ENCODE data around the gene TBC1D3B. TPM values are rescaled to one million over a fixed set of nuclear protein-coding genes. Genes with fewer than 3 reads are reported as not detected.
A peak's percentile ranks its signal among the peaks of the same experiment; 100 is the strongest.
"Not testable (repeated sequence)": the region's sequence is repeated elsewhere in the genome, so short reads cannot be mapped to it uniquely, and the experiment has no call there.

Gene TBC1D3B
- total RNA-seq, 1 donor from 2014 or later = 8.2 TPM

DNA sequence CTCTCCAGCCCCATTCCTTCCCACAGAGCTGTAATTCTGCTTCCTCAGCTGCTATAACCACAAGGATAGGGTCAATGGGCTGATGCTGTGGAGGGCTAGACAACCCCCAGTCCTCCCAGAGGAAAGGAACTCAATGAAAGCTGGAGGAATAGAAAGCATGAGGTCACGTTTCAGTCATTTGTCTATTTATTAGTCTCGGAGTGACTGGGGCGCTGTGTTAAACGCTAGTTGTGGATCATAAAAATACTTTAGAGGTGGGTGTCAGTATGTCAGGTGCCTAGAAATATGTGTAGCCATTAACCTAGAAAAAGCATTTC, 20.9 kb upstream of the TBC1D3B start:
- TF ChIP-seq, protein P1, sequence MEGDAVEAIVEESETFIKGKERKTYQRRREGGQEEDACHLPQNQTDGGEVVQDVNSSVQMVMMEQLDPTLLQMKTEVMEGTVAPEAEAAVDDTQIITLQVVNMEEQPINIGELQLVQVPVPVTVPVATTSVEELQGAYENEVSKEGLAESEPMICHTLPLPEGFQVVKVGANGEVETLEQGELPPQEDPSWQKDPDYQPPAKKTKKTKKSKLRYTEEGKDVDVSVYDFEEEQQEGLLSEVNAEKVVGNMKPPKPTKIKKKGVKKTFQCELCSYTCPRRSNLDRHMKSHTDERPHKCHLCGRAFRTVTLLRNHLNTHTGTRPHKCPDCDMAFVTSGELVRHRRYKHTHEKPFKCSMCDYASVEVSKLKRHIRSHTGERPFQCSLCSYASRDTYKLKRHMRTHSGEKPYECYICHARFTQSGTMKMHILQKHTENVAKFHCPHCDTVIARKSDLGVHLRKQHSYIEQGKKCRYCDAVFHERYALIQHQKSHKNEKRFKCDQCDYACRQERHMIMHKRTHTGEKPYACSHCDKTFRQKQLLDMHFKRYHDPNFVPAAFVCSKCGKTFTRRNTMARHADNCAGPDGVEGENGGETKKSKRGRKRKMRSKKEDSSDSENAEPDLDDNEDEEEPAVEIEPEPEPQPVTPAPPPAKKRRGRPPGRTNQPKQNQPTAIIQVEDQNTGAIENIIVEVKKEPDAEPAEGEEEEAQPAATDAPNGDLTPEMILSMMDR (IDR thresholded peaks at IDR 0.05) = no peak
- Histone ChIP-seq H3K27ac (no peak overlapping the region), H3K4me1 (peaks cover 2% of the 10 kb centered on the region)

DNA sequence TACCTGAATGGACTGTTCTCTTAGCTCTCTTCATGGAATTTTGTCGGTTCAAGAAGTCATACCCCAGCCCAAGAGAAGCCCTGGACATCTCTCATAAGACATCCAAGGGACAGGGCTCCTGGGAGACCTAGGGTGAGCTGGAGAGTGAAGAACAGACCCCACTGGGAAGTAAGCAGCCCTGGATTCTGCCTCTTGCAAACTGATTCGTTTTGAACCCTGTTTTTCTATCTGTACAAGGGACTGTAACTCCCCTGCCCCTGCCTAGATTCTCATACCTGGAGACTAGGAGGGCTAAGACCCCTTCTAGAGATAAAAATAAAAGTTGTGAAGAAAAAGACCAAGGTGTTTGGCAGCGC, 19.7 kb upstream of the TBC1D3B start:
- no peaks in the 10 kb centered on the region for H3K36me3 ChIP-seq
- H3K27me3 ChIP-seq = no peaks in the 10 kb centered on the region
- H3K9me3 ChIP-seq = no peaks in the 10 kb centered on the region
- H3K27ac ChIP-seq = peak overlapping the region; percentile 14
- peaks cover 10% of the 10 kb centered on the region for H3K4me1 ChIP-seq
- intact Hi-C loops (cut with DNase I) = no loop called here
- TF ChIP-seq, protein P1 (IDR thresholded peaks at IDR 0.05) = no peak
- no peak overlapping the region for H3K4me3 ChIP-seq
- no peak for DNase-seq
- ATAC-seq = no peak

More for the DNA sequence above, 20.9 kb upstream of the TBC1D3B start:
- H3K36me3 ChIP-seq = no peaks in the 10 kb centered on the region
- H3K4me3 ChIP-seq = no peak overlapping the region
- intact Hi-C loops (cut with DNase I) = no loop called here
- H3K9me3 ChIP-seq = no peaks in the 10 kb centered on the region
- DNase-seq (no peak), ATAC-seq (no peak)
- no peaks in the 10 kb centered on the region for H3K27me3 ChIP-seq

DNA sequence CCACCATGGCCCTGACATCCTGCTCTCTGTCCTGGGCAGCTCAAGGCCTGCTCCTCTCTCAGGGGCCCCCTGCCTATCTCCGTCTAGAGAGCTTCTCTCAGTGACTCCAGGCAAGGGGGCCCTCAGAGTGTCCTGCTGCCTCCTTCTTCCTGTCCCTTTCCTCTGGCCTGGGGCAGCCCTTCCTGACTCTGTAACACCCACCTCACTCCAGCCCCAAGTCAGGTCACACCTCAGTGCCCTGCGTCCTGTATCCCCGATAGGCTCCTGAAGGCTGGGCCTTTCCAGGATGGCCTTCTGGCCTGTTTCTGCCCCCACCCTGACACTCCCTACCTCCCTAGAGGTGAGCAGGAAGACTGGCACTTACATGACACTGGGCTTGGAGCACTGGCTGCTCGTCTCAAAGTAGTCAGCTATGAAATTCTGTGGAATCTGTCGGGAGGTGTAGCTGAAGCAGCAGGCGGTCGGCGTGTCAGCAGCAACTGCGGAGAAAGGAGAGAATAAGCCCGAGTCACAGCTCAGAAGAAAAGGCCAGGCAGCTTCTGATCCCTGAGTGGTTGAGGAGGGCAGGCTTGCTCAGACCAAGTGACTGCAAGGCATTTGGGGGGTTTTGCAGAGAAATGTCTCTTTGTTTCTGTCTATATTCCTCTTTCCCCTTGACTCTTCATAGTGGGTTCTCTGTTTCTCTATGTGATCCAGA, 19.1 kb upstream of the TBC1D3B start:
- intact Hi-C loops (cut with DNase I) = no loop called here
- Histone ChIP-seq H3K27me3 (no peaks in the 10 kb centered on the region), H3K9me3 (no peaks in the 10 kb centered on the region), H3K36me3 (no peaks in the 10 kb centered on the region), H3K4me1 (peaks cover 10% of the 10 kb centered on the region), H3K4me3 (no peak overlapping the region), H3K27ac (peak overlapping the region; percentile 14)
- no peak for ATAC-seq
- TF ChIP-seq, protein P1 (IDR thresholded peaks at IDR 0.05) = no peak
- DNase-seq = no peak

DNA sequence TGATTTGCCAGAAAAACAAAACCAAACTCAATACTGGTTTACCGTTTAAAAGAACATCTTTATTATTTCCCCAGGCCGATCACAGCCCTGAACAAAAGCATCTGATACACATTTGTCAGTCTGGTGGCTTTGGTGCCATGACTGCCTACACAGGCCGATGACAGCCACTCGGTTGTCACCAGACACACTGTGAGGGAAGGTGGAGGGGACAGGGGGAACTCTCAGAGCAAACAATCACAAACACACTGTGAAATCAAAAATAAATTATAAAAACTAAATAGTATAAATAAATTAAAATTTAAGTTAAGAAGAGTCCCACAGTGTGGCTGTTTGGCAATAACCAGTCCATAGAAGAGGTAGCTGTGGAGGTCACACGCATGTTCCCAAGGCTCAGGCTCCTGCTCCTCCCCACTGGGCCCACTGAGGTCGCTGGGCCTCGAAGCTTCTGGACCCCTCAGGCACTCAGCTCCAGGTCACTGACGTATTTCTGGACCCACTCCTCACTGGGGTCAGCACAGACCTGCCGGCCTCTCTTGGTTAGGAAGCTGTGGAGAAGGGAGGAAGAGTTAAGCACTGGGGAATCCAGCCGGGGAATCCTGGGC, 18.5 kb upstream of the TBC1D3B start:
- H3K36me3 ChIP-seq; ATAC-seq; DNase-seq; H3K4me1 ChIP-seq; intact Hi-C loops (cut with DNase I); H3K9me3 ChIP-seq; H3K27ac ChIP-seq; H3K27me3 ChIP-seq; H3K4me3 ChIP-seq: not testable (repeated sequence)

DNA sequence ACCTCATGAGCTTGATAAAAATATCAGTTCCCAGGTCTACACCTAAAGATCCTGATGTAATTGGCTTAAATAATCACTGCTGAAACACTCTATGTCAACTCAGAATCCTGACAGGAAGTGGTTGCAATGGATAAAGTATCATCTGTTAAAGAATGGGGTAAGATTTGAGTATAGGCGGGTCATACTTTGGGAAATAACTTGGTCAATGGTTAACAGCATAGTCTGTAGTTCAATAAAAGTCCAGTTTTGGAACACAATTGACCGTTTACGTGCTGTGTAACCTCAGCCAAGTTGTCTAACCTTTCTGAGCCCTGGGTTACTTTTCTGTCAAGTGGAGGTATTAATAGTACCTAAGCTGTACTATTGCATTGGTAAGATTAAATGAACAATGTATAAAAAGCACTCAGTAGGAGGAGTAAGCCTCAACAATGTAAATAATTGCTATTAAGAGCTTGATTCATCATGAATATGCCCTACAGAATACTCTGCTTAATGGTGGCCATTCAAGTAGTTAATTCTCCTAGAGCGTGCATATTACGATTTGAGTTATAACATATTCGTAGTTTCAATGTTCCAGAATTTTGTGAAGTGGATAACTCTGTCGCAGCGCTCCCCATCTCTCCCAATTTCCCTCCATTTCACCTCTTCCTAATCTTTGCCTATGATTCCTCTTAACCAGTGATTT, 17.9 kb upstream of the TBC1D3B start:
- H3K4me1 ChIP-seq; H3K36me3 ChIP-seq; H3K27me3 ChIP-seq; intact Hi-C loops (cut with DNase I); H3K4me3 ChIP-seq; ATAC-seq; H3K9me3 ChIP-seq; DNase-seq; H3K27ac ChIP-seq: not testable (repeated sequence)

DNA sequence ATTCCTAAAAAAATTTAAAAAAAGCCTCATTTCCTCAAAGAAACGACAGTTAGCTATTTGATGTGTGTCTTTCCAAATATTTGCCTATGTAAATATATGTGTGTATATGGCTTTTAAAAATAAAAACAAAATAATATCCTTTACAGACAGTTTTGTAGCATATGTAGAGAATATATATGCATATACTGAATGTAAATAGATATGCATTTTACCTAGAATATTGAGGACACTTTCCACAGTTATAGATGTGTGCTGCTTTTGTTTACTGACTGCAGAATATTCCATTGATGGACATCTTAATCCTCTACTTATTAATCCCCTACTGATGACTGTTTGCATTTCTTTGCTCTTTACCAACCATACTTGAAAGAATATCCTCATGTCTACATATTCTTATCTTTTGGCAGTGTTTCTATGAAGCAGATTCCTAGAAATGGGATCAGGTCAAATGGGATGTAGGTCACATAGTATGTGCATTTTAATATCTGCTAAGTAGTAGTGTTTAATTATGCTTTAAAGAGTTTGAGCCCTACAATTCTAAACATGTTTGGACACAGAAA, 16.9 kb upstream of the TBC1D3B start:
- Histone ChIP-seq H3K27me3 (no peaks in the 10 kb centered on the region), H3K9me3 (no peaks in the 10 kb centered on the region), H3K4me3 (no peak overlapping the region), H3K36me3 (no peaks in the 10 kb centered on the region), H3K27ac (no peak overlapping the region), H3K4me1 (peaks cover 10% of the 10 kb centered on the region)
- no peak for ATAC-seq
- intact Hi-C loops (cut with DNase I) = no loop called here
- no peak for DNase-seq
- TF ChIP-seq, protein P1 (IDR thresholded peaks at IDR 0.05) = no peak

DNA sequence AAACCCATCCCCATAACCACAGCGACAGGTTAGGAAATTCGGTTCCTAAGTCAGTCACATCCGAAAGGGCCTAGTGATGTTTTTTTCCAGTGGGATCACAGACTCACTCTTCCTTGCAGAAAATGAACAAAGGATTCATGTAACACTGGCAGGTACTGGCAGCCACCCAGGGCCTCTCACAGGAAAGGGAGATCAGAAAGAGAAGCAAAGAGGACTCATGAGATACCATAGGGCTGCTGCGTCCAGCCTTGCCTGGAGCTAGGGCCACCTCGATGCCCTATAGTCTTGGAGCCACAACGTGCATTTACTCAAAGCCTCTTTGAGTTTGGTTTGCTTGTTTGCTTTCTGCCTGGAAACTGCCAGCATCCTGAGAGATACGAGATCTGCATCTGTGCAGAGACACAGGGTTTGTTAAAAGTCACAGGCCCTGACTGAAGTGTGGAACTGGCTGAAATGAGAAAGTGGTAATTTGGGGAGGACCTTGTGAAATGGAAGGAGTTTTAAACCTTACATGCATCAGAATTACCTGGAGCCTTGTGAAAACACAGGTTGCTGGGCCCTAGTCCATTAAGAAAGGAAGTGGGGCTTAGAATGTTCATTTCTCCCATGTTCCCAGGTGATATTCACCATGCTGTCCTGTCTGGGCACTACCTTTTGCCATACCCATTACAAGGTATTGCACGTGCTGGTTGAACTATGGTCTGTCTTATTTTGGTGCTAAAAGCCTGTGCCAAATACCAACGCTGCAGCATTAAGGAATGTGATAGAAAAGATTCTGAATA, 14.3 kb upstream of the TBC1D3B start:
- ATAC-seq; H3K27ac ChIP-seq; H3K27me3 ChIP-seq; H3K36me3 ChIP-seq; H3K9me3 ChIP-seq; DNase-seq; intact Hi-C loops (cut with DNase I); H3K4me3 ChIP-seq; H3K4me1 ChIP-seq: not testable (repeated sequence)

DNA sequence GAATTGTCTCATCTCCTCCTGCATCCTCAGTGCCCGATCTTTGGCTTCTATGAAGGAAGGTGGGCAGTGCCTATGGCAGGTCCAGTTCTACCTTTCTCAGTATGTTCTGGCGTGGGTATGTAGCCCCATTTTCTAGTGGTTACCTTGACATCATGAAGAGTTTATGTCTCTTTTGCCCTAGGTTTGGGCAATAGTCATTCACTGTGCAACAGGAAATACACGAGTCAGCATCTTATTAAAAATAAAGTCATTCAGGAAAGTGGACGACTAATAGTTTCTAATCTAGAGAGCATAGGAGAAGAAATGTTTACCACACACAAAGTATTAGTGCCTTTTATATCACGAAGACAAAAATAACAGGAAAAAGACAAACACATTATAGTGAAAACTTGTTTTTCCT, 13.6 kb upstream of the TBC1D3B start:
- H3K36me3 ChIP-seq; H3K27me3 ChIP-seq; H3K4me1 ChIP-seq; DNase-seq; intact Hi-C loops (cut with DNase I); H3K9me3 ChIP-seq; ATAC-seq; H3K4me3 ChIP-seq; H3K27ac ChIP-seq: not testable (repeated sequence)
